Fibroblast of the conjunctiva (primary cell): ENCODE measurements around the gene OPCML.
A peak's percentile ranks its signal among the peaks of the same experiment; 100 is the strongest.

Experiments
- DNase-seq: peaks from one replicate; pipeline ENCODE4 v3.0.0-alpha.2; 2010; ENCODE audit warnings: low read depth

The OPCML gene

DNA sequence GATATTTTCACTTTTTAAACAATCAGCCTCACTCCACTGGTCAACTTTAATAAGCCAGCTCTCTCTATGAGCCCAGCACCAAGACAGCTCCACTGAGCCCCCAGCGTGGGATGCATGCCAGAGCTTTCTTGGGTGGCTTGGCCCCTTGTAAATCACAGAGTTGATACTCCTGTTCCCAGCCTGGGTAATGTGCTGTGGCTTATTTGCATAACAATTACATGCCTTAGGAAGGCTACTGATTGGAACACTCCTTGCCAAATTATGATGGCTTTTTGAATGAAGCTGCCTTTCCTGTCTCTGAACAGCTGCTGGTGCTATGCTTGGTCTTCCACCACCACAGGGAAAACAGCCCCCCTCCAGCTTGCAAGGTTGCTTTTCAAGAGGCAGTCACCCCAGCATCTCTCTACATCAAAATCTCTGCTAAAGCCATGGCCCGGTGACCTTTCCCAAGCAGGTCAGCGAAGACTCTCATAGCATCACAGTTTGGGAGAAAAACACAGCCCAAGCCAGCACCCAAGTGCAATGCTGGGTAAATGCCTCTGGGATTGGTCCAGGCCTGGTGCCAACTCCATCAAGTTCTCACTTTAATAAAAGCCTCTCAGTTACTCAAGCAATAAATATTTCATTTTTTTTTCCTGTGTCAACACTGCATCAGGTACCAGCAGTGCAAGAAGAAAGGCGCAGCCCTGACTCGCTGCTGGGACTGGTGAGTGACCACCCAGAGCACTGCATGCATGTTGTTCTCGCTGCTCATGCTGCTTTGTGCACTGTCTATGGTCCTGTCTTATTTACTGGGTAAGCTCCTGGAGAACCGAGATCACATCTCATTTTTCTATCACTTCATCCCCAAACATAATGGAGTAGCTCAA is 549.3 kb downstream of the OPCML start:
- no peak for DNase-seq

DNA sequence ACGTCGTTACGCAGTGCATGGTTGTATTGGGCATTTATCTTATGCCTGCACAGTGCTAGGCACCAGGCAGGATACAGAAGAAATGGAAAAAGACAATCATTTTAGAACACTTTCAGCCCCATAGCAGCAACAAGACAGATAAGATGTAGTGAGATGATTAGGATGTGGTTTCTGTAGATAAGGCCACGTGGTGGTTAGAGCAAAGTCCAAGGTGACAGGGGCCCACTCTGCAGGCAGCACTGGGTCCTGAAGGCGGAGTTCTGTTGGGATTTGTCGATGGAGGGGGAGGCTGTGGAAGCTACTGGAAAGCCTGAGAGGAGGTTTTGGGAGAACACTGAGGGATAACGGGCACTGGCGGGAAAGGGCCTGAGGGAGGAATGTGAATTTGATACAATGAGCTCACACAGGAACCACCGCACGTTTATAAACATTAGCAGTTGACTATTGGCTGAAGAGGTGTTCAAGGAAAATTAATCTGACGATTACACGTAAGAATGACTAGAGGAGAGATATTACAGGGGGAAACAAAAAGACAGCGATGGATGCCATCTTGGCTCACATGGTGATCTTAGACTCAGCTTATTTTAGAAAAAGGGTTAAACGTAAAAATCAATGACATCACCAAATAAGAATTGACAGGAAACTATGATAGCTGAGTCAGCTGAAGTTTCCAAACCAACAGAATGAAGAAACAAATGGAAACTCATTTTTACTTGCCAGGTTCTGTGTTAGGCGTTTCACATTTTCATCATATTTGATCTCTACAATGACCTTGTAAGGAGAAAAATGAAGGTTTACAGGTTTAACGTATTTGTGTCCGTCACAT is 551.0 kb downstream of the OPCML start:
- DNase-seq: no peak

DNA sequence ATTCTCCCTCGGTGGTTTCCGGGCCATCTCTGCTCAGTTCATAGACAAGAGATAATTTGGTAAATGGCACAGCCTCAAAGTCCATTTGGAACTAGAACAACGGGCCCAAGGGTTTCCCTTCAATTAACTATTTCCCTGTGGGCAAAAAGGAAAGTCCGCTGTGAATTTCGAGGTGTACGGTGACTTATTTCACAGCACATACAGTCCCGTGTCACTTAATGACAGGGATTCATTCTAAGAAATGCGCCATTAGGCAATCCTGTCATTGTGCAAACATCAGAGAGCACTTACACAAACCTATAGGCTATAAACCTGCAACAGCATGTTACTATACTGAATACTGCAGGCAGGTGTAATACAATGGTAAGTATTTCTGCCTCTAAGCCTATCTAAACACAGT is 551.6 kb downstream of the OPCML start:
- DNase-seq: no peak

GRCh38 chr11:132977746-132978145 is 554.6 kb downstream of the OPCML start:
- DNase-seq: no peak

DNA sequence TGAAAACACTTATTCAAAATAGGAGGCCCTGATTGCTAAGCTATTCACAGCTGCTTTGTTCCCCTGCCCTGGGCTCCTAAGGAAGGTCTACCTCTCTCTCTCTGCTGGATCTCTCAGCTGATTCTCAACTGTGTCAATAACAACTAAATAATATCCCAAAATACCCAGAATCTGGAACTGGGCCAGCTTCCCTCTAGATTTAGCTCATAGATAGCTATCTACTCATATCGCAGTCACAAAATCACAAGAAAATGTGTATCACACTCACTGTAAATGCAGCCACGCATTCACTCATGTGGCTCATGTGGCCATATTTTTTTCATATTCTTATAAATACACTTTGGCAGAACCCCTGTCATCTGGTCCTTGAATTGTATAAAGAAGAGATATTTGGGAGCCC is 555.1 kb downstream of the OPCML start:
- DNase-seq: no peak

DNA sequence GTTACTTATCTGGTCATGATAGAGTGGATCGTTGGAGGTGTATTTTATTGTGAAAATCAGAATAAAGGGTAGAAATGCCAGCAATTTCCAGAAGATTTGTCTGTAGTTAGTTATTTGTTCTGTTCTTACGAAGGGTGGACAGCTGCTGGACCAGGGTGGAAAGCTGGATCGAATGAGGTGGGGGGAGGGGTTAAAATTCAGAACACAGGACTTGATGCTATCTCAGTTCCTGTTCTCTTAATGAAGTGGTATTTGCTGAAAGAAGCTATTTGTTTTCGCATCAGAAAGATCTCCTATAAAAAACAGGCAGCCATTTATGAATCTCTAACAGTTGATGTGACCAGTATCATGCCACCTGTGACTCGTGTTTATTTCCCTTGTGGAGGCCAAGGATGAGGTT is 556.2 kb downstream of the OPCML start:
- DNase-seq: no peak

- no peak for DNase-seq
Measured at GRCh38 chr11:132973686-132974085, 558.6 kb downstream of the OPCML start.

GRCh38 chr11:132972565-132972964 is 559.7 kb downstream of the OPCML start:
- DNase-seq: no peak

DNA sequence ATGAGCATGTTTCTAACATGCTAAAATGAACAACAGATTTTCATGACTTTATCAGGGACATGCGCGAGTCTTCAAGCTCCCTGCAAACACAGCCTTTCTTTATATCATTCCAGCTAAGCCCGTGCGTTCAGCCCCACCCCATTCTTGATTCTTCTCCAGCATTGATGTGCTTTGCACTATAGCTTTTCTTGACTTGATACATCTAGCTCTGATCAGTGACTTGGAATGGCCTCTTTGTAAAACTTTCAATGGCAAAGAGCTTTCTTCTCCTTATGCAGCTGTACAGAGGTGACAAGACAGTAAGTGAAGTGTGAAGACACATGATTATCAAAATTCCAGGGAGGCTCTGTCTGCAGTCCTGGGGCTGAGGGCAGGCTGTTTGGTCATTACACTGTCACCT is 561.0 kb downstream of the OPCML start:
- DNase-seq: no peak

DNA sequence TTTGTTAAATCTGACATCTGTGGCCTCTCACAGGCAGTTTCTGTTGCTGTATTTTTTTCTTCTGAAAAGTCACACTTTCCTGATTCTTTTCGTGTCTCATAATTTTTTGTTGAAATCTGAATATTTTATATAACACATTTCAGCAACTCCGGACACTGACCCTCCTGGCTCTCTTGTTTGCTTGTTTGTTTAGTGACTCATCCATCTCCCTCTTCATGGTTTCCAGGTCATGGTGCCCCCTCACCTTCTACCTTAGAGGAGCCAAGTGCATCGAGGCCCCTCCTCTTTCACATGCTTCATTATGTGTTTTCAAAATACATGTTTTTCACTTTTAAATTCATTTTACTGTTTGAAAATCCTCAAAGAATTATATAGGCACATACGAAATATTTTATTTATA is 562.4 kb downstream of the OPCML start:
- DNase-seq: no peak

- peak; percentile 5 for DNase-seq
Measured at GRCh38 chr11:132962041-132962440, 570.3 kb downstream of the OPCML start.

GRCh38 chr11:132961453-132961852 is 570.8 kb downstream of the OPCML start:
- DNase-seq: no peak

- DNase-seq: no peak
Measured at GRCh38 chr11:132960273-132961078, 571.8 kb downstream of the OPCML start.

- DNase-seq: no peak
Measured at GRCh38 chr11:132959693-132960092, 572.6 kb downstream of the OPCML start.

DNA sequence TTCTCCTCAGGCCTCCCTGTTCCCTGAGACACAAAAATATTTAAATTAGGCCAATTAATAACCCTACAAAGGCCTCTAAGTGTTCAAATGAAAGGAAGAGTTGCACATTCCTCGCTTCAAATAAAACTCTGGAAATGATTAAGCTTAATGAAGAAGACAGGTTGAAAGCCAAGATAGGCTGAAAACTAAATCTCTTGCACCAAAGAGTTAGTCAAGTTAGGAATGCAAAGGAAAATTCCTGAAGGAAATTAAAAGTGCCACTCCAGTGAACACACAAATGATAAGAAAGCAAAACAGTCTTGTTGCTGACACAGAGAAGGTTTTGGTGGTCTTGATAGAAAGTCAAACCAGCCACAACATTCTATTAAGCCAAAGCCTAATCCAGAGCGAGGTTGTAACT is 574.4 kb downstream of the OPCML start:
- DNase-seq: no peak

DNA sequence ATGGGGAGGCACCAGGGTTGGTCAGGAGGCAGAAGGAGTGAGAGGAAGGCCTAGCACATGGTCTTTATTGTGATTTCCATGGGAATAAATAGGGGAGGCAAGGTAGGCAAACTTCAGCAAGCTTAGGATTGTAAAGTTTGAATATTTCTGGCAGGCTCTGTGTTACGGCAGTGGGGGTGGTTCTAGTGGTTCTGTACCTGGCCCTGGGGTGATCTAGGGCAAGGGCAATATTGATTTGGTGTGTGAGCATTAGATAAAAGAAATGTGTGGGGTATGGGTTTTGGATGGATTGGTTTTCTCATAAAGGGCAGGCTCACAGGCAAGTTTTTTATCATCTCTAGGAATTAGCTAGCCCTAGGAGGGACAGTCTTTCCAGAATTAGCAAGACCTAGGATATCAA is 584.0 kb downstream of the OPCML start:
- no peak for DNase-seq

- no peak for DNase-seq
Measured at GRCh38 chr11:132944569-132944944, 587.7 kb downstream of the OPCML start.

DNA sequence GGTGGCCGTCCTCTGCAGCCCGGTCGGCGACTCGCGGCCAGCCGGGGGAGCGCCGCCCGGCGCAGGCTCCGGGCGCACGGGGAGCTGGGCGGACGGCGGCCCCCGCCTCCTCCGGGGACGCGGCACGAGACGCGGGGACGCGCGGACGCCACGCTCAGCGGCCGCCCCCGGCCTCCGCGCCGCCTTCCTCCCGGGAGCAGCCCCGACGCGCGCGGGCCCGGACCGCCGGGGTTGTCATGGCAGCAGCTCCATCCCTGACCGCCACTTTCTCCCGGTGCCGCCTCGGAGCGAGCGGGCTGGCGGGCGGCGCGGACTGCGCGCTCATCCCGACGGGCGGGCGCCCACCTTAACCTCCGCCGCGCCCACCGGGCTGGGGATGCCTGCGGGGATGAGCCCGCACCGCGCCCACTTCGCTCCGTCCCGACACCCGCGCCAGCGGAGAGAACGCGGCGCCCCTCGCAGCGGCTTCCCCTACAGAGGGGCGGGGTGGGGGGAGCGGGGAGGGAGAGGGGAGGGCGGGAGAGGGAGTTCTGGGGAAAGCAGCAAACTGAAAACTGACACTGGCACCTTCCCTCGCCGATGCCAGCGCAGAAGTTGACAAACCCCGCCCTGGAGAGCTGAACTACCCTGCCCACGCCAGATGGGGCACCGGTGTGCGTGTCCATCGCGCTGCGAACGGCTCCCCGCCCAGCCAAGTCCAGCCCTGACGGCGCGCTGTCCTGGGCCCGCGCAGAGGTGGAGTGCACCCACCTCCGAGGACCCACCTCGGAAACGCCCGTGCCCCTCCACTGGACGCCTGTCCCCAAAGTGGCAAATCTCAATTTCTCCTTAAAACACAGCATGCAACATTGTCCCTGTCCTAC is 588.4 kb downstream of the OPCML start:
- DNase-seq: no peak

DNA sequence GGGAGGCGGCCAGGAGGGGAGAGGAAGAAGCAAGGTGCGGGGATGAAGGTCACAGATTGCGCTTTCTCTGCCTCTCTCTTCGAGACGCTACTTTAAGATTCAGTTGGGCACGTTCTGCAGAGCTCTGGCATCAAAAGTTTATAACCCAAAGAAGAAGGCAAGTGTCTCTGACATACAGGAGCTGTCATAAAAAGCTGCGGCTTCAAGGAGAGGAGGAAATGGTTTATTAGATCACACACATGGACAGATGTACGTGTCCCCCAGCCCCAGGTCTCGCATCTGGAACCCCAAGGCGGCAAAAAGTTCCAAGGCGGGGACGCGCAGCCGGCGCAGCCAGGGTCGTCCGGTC is 589.0 kb downstream of the OPCML start:
- no peak for DNase-seq

GRCh38 chr11:132942611-132943356 is 589.5 kb downstream of the OPCML start:
- DNase-seq: no peak

GRCh38 chr11:132941761-132942160 is 590.5 kb downstream of the OPCML start:
- no peak for DNase-seq
